K562 (cell line): Measurements from ENCODE around the gene UNC45B. TPM values are rescaled to one million over a fixed set of nuclear protein-coding genes. Genes with fewer than 3 reads are reported as not detected.

Experiments
- BDP1 ChIP-seq: IDR thresholded peaks from 3 replicates; pipeline ENCODE4 v1.6.1; 2011; ENCODE audit not compliant: insufficient read length, insufficient read depth
- E2F4 ChIP-seq: sonication (generic); formaldehyde crosslinking; IDR thresholded peaks from 2 replicates; pipeline ENCODE4 v1.8.0; 2022; ENCODE audit warnings: mild to moderate bottlenecking, low read depth, missing genetic modification reagents
- FOXJ2 ChIP-seq: fragments of 200-800 bp; sonication (Bioruptor generic); IDR thresholded peaks from 2 replicates; pipeline ENCODE4 v1.6.1; 2016; ENCODE audit warnings: missing genetic modification characterization, missing compliant biosample characterization
- HMG20A ChIP-seq: fragments of 450-650 bp; formaldehyde crosslinking; conservative IDR thresholded peaks from 2 replicates; pipeline ENCODE4 v1.4.0; 2020; ENCODE audit warnings: mild to moderate bottlenecking, mixed read lengths
- KAT7 ChIP-seq: sonication (generic); formaldehyde crosslinking; IDR thresholded peaks from 2 replicates; pipeline ENCODE4 v1.8.0; 2022; ENCODE audit warnings: missing genetic modification reagents, mild to moderate bottlenecking, borderline replicate concordance
- MXI1 ChIP-seq: IDR thresholded peaks from 2 replicates; pipeline ENCODE4 v1.6.1; 2011; ENCODE audit warnings: low read depth, mild to moderate bottlenecking, improper control_type of control experiment, low read length
- OTX1 ChIP-seq: fragments of 450-650 bp; formaldehyde crosslinking; IDR thresholded peaks from 2 replicates; pipeline ENCODE4 v1.4.0; 2022; ENCODE audit warnings: mild to moderate bottlenecking
- RBM14 ChIP-seq: fragments of 200-400 bp; formaldehyde crosslinking; IDR thresholded peaks from 2 replicates; pipeline ENCODE4 v1.6.1; 2018; ENCODE audit warnings: low read depth, mild to moderate bottlenecking, low read length, moderate library complexity, borderline replicate concordance; ENCODE audit not compliant: insufficient read depth
- THRB ChIP-seq: fragments of 450-650 bp; formaldehyde crosslinking; conservative IDR thresholded peaks from 2 replicates; pipeline ENCODE4 v1.4.0; 2022; ENCODE audit warnings: mild to moderate bottlenecking, missing genetic modification characterization
- ZNF280B ChIP-seq: fragments of 250-450 bp; sonication (Bioruptor Pico); IDR thresholded peaks from 2 replicates; pipeline ENCODE4 v1.5.1; 2021; ENCODE audit warnings: mild to moderate bottlenecking
- ZNF780A ChIP-seq: fragments of 250-450 bp; sonication (Bioruptor Pico); IDR thresholded peaks from 2 replicates; pipeline ENCODE4 v1.5.0; 2021; ENCODE audit warnings: mild to moderate bottlenecking
- polyA plus RNA-seq, 8 experiments: library from polyadenylated mRNA; depleted of rRNA in 4 of 8; stranded (reverse) in 5 of 8; unstranded in 3 of 8; fragments of >200 nt; fragmentation: Nextera tagmentation in 2 of 8; fragmentation: Illumina TruSeq in 1 of 8; extraction: Ambion mirVana in 2 of 8; extraction: Trizol in 1 of 8; gene quantifications; 2 replicates each; pipeline versions ENCODE4 v1.2.1 to v1.2.3, GENCODE V29; 2011 to 2014; ENCODE audit warnings: inconsistent platforms in 1 of 8, missing spikeins in 1 of 8
- total RNA-seq, 7 experiments: library from RNA; depleted of rRNA in 6 of 7; stranded (reverse); fragments of >200 nt in 6 of 7; fragmentation: Illumina TruSeq in 2 of 7; extraction: Trizol in 2 of 7; gene quantifications; 2 replicates each; pipeline versions ENCODE4 v1.2.1 to v1.2.3, GENCODE V29; 2011 to 2021; ENCODE audit warnings: low replicate concordance in 1 of 7
- TF ChIP-seq, protein P1 (sequence below): sonication (generic); formaldehyde crosslinking; IDR thresholded peaks from 2 replicates; pipeline ENCODE4 v1.8.1; 2023; ENCODE audit warnings: missing genetic modification reagents, mild to moderate bottlenecking, borderline replicate concordance
- TF ChIP-seq, protein P2 (sequence below): sonication (generic); formaldehyde crosslinking; IDR thresholded peaks from 2 replicates; pipeline ENCODE4 v1.8.0; 2023; ENCODE audit warnings: mild to moderate bottlenecking, missing genetic modification reagents
- TF ChIP-seq, protein P3 (sequence below): fragments of 250-450 bp; sonication (Bioruptor Pico); IDR thresholded peaks from 2 replicates; pipeline ENCODE4 v1.8.0; 2022; ENCODE audit warnings: inconsistent platforms

UNC45B gene
- total and polyA plus RNA-seq, 9 of the 15 experiments (the other 6 are each of a cell fraction or from before 2014, with no cell fraction given) = not detected

GRCh38 chr17:35119370-35120165, 28.0 kb upstream of the UNC45B start, which contains the start of gene RAD51D (continued):
- TF ChIP-seq, protein P1, sequence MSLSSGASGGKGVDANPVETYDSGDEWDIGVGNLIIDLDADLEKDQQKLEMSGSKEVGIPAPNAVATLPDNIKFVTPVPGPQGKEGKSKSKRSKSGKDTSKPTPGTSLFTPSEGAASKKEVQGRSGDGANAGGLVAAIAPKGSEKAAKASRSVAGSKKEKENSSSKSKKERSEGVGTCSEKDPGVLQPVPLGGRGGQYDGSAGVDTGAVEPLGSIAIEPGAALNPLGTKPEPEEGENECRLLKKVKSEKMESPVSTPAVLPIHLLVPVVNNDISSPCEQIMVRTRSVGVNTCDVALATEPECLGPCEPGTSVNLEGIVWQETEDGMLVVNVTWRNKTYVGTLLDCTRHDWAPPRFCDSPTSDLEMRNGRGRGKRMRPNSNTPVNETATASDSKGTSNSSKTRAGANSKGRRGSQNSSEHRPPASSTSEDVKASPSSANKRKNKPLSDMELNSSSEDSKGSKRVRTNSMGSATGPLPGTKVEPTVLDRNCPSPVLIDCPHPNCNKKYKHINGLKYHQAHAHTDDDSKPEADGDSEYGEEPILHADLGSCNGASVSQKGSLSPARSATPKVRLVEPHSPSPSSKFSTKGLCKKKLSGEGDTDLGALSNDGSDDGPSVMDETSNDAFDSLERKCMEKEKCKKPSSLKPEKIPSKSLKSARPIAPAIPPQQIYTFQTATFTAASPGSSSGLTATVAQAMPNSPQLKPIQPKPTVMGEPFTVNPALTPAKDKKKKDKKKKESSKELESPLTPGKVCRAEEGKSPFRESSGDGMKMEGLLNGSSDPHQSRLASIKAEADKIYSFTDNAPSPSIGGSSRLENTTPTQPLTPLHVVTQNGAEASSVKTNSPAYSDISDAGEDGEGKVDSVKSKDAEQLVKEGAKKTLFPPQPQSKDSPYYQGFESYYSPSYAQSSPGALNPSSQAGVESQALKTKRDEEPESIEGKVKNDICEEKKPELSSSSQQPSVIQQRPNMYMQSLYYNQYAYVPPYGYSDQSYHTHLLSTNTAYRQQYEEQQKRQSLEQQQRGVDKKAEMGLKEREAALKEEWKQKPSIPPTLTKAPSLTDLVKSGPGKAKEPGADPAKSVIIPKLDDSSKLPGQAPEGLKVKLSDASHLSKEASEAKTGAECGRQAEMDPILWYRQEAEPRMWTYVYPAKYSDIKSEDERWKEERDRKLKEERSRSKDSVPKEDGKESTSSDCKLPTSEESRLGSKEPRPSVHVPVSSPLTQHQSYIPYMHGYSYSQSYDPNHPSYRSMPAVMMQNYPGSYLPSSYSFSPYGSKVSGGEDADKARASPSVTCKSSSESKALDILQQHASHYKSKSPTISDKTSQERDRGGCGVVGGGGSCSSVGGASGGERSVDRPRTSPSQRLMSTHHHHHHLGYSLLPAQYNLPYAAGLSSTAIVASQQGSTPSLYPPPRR = no peak
- TF ChIP-seq E2F4 (CRISPR knock-in tag) (no peak), RBM14 (no peak), HMG20A (CRISPR knock-in tag) (no peak), ZNF280B (CRISPR knock-in tag) (no peak), KAT7 (CRISPR knock-in tag) (no peak), MXI1 (no peak), OTX1 (CRISPR knock-in tag) (no peak), BDP1 (no peak), THRB (CRISPR knock-in tag) (no peak), ZNF780A (CRISPR knock-in tag) (no peak), FOXJ2 (tag) (no peak)
- TF ChIP-seq, protein P2, sequence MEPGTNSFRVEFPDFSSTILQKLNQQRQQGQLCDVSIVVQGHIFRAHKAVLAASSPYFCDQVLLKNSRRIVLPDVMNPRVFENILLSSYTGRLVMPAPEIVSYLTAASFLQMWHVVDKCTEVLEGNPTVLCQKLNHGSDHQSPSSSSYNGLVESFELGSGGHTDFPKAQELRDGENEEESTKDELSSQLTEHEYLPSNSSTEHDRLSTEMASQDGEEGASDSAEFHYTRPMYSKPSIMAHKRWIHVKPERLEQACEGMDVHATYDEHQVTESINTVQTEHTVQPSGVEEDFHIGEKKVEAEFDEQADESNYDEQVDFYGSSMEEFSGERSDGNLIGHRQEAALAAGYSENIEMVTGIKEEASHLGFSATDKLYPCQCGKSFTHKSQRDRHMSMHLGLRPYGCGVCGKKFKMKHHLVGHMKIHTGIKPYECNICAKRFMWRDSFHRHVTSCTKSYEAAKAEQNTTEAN = no peak
- TF ChIP-seq, protein P3, sequence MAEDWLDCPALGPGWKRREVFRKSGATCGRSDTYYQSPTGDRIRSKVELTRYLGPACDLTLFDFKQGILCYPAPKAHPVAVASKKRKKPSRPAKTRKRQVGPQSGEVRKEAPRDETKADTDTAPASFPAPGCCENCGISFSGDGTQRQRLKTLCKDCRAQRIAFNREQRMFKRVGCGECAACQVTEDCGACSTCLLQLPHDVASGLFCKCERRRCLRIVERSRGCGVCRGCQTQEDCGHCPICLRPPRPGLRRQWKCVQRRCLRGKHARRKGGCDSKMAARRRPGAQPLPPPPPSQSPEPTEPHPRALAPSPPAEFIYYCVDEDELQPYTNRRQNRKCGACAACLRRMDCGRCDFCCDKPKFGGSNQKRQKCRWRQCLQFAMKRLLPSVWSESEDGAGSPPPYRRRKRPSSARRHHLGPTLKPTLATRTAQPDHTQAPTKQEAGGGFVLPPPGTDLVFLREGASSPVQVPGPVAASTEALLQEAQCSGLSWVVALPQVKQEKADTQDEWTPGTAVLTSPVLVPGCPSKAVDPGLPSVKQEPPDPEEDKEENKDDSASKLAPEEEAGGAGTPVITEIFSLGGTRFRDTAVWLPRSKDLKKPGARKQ (CRISPR knock-in tag) = no peak
